Mesodermal cell (in vitro differentiated cells): ENCODE measurements around the gene ARHGAP20.

Experiments used
- H3K27ac ChIP-seq: 2 replicates; pipeline ENCODE4 v1.7.0; 2013; ENCODE audit warnings: mild to moderate bottlenecking, low read depth, low read length, moderate library complexity; ENCODE audit not compliant: severe bottlenecking
- H3K36me3 ChIP-seq: 2 replicates; pipeline ENCODE4 v1.7.1; 2013; ENCODE audit warnings: mild to moderate bottlenecking, low read length, moderate library complexity; ENCODE audit not compliant: control insufficient read depth, insufficient read depth
- H3K4me1 ChIP-seq: one replicate; pipeline ENCODE4 v1.7.1; 2013; ENCODE audit warnings: mild to moderate bottlenecking, low read length; ENCODE audit not compliant: insufficient read depth, control insufficient read depth, poor library complexity, severe bottlenecking
- H3K4me3 ChIP-seq: 2 replicates; pipeline ENCODE4 v1.7.0; 2013; ENCODE audit warnings: low read length, control low read depth, mild to moderate bottlenecking; ENCODE audit not compliant: insufficient read depth, poor library complexity, severe bottlenecking; ENCODE audit errors: extremely low read depth
- H3K9me3 ChIP-seq: 2 replicates; pipeline ENCODE4 v1.7.1; 2013; ENCODE audit warnings: mild to moderate bottlenecking, low read length, moderate library complexity; ENCODE audit not compliant: control insufficient read depth
- WGBS, 2 experiments: methylation state at CpG; one replicate each; pipeline ENCODE4 v1.1.5; 2013; ENCODE audit warnings: missing lambda C conversion rate in 2 of 2; ENCODE audit not compliant: insufficient coverage in 2 of 2; 5-methylcytosine and 5-hydroxymethylcytosine counted together

The ARHGAP20 gene

DNA sequence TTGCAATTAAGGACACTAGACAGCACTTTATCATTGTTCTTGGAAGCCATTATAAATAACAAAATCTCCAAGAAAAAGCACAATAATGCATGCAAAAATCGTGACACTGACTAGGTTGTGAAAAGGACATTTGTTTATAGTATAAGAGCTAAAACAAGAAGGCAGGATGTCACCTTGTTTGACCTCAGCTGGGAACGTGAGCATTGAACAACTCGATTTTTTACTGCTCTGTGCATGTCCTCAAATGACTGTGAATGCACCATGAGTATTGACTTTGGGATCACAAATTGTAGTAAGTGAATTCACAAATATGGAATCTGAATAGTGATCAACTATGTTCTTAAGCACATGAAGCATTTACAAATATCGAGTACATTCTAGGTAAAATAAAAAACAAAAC is 35.3 kb upstream of the ARHGAP20 start:
- no peak overlapping the region for H3K4me3 ChIP-seq

DNA sequence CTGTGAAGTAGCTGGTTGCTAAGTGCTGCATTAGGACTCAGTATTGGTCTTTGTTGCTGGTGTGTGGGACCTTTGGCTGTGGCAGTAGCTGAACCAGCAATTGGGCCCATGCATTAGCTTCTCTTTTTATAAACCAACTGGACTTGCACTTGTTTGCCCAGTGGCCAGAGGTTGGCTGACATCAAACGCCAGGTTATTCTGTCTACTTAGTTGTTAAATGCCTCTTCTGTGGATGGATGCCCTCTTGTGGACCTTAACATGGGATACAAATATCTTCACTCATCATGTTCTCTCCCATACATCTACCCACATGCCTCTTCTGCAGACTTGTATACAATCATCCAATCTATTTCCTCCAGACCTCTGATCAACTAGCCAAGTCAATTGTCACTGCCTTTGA is 26.4 kb upstream of the ARHGAP20 start:
- Histone ChIP-seq H3K4me1 (no peaks in the 10 kb centered on the region), H3K4me3 (no peak overlapping the region), H3K36me3 (no peaks in the 10 kb centered on the region), H3K9me3 (no peaks in the 10 kb centered on the region), H3K27ac (no peak overlapping the region)
- 83% methylated on average over 1 of the region's 1 CpG; no CpG with 5 or more reads in 1 of the 2 experiments for WGBS, 2 experiments

More for the DNA sequence above, 35.3 kb upstream of the ARHGAP20 start:
- Histone ChIP-seq H3K27ac (no peak overlapping the region), H3K9me3 (no peaks in the 10 kb centered on the region), H3K4me1 (no peaks in the 10 kb centered on the region), H3K36me3 (no peaks in the 10 kb centered on the region)
- 78 to 87% methylated on average over 2 to 3 of the region's 4 CpGs for WGBS, 2 experiments

DNA sequence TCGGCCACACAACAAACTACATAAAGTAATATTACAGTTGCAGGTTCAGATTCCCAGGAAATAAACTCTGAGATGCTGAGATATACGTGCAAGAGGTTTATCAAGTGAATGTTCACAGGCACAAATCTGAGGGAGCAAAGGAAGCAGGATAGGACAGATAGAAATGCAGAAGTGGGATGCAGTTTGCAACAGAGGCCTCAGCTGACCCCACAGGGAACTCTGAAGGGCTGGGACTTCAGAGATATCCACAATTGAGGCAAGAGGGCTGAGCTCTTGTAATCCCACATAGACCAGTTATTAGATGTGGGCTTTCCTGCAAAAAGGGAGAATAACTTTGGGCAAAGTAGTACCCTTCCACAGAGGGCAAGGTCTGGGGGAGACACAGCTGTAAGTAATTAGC is 25.4 kb upstream of the ARHGAP20 start:
- 55 to 100% methylated on average over 1 to 2 of the region's 2 CpGs for WGBS, 2 experiments
- Histone ChIP-seq H3K4me1 (no peaks in the 10 kb centered on the region), H3K4me3 (no peak overlapping the region), H3K27ac (no peak overlapping the region), H3K36me3 (no peaks in the 10 kb centered on the region), H3K9me3 (no peaks in the 10 kb centered on the region)

DNA sequence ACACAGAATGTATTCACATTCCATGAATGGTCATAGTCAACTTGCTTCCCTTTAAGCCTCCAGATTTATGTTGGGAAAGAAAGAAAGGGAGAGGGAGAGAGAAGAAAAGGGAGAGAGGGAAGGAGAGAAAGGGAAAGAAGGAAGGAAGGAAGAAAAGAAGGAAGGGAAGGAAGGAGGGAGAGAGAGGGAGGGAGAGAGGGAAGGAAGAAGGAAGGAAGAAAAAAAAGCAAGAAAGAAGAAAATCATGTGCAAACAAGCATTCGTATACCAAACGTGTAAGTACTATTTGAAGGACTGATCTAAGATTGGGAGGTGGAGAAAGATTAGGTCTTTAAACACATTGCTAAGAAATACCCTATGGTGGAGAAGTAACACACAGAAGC is 23.9 kb upstream of the ARHGAP20 start:
- 82% methylated on average over 2 of the region's 2 CpGs; no CpG with 5 or more reads in 1 of the 2 experiments for WGBS, 2 experiments
- Histone ChIP-seq H3K4me1 (no peaks in the 10 kb centered on the region), H3K9me3 (no peaks in the 10 kb centered on the region), H3K36me3 (no peaks in the 10 kb centered on the region), H3K4me3 (no peak overlapping the region), H3K27ac (no peak overlapping the region)

DNA sequence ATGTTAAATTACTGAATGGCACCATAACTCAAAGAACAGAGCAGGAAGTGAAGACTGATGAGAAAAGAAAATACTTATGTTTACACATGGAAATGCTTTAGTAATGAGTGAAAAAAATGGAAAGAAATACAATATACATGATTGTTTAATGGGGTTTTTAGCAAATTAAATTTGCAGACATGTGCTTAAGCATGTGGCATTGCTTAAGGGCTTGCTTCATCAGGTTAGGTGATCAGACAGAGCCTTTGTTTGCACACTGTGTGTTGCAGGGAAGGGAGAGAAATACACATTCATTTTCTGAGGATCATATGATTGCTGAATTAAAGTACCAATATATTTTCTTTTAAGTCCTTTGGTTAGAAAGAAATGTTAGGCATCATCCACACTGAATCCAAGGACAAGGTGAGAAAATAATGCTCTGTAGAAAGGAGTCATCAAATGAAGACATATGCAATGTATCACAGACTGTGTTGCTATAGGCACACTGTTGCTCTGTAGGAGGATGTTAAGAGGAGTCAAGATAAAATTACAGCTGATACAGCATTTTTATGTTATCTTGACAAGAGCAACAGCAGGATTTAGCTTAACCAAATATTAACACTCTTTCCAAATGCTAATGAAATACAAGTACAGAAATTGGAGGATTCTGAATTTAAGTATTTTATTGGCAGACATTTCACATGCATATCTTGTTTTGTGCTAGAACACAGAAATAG is 23.4 kb upstream of the ARHGAP20 start:
- H3K4me1 ChIP-seq: no peaks in the 10 kb centered on the region
- H3K36me3 ChIP-seq: no peaks in the 10 kb centered on the region
- no peak overlapping the region for H3K4me3 ChIP-seq
- no peak overlapping the region for H3K27ac ChIP-seq
- H3K9me3 ChIP-seq: no peaks in the 10 kb centered on the region

DNA sequence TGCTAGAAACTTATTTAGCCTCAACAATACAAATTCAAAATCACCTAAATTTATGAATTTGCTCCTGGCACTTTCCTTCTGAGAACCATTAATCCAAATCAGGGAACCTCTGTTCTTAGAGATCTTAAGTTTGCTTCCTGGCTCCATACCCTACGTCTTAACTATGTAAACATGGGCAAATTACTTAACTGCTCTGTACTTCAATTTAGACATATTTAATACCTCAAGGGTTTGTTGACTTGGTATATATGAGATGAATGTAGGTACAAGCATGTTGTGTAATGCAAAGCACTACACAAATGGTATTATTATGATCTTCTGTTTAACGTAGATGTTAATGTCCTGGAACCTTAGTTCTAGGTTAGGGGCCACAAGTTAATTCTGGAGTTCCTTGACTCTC is 22.6 kb upstream of the ARHGAP20 start:
- Histone ChIP-seq H3K9me3 (no peaks in the 10 kb centered on the region), H3K4me1 (no peaks in the 10 kb centered on the region), H3K4me3 (no peak overlapping the region), H3K27ac (no peak overlapping the region), H3K36me3 (no peaks in the 10 kb centered on the region)
- WGBS, 2 experiments: 90% methylated on average over 2 of the region's 2 CpGs; no CpG with 5 or more reads in 1 of the 2 experiments

DNA sequence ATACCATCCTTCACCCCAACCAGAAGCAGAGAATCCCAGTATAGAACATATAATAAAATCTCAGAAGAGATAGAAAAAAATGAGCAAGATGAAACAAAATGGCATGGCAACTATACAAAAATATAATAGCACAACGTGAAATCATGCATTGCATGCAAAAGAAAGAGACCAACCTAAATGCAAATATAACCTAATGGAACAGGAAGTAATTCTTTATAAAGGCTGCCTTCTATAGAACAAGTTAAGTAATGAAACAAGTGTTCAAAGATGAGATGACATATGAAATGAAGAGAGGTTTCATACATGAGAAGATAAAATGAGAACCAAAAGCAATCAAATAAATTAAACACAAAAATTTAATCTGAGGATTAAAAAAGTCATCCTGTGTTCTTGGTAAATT is 18.5 kb upstream of the ARHGAP20 start:
- H3K9me3 ChIP-seq: no peaks in the 10 kb centered on the region
- WGBS, 2 experiments: no CpG with 5 or more reads among the region's 1 CpG
- no peak overlapping the region for H3K4me3 ChIP-seq
- H3K27ac ChIP-seq: no peak overlapping the region
- H3K36me3 ChIP-seq: no peaks in the 10 kb centered on the region
- H3K4me1 ChIP-seq: no peaks in the 10 kb centered on the region

DNA sequence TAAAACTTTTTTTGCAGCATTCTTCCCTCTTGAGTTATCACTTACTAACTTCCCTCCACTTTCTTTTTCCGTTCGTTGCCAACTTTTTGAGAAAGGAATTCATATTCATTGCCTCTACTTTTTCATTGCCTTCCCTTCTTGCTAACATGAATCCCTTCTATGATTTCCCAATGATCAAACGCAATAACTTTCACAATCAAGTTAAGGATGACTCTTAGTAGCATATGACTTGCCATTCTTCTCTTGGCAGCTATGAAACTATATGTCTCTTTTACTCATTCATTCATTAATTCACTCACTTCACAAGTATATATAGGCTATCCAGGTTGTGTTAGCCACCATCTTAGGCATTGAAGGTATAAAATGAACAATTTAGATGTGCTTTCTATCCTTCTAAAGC is 16.6 kb upstream of the ARHGAP20 start:
- WGBS, 2 experiments: 85 to 86% methylated on average over 2 to 3 of the region's 3 CpGs
- Histone ChIP-seq H3K4me1 (no peaks in the 10 kb centered on the region), H3K9me3 (no peaks in the 10 kb centered on the region), H3K27ac (no peak overlapping the region), H3K36me3 (no peaks in the 10 kb centered on the region), H3K4me3 (no peak overlapping the region)

DNA sequence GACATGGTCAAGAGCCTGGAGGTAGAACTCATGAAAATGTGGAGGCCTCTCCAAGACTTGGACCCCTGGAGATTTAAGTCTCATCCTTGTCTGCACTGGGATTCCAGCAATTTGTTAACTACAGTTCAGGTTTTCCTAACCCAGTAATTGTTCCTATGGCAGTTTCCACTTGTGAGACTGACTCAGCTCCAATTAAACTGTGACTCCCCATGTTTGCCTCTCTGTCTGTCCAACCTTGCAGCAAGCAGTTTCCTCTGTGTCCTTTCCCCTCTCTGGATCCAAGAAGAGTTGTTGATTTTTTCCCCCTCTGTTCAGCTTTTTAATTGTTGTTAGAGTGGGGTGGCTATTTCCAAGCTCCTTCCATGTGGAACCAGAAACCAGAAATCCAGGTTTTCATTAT is 16.2 kb upstream of the ARHGAP20 start:
- no peaks in the 10 kb centered on the region for H3K9me3 ChIP-seq
- H3K36me3 ChIP-seq: no peaks in the 10 kb centered on the region
- no peak overlapping the region for H3K4me3 ChIP-seq
- H3K4me1 ChIP-seq: no peaks in the 10 kb centered on the region
- H3K27ac ChIP-seq: no peak overlapping the region

DNA sequence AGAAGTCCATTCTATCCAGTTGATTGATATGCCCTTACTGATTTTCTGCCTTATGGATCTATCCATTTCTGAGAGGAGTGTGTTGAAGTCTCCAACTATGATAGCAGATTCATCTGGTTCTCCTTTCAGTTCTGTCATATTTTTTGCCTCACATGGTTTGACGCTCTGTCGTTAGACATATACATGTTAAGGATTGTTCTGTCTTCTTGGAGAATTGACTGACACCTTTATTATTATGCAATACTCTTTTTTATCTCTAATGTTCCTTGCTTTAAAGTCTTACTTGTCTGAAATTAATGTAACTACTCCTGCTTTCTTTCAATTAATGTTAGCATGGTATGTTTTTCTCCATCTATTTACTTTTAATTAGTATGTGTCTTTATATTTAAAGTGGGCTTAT is 12.1 kb upstream of the ARHGAP20 start:
- WGBS, 2 experiments: no CpG with 5 or more reads among the region's 2 CpGs

DNA sequence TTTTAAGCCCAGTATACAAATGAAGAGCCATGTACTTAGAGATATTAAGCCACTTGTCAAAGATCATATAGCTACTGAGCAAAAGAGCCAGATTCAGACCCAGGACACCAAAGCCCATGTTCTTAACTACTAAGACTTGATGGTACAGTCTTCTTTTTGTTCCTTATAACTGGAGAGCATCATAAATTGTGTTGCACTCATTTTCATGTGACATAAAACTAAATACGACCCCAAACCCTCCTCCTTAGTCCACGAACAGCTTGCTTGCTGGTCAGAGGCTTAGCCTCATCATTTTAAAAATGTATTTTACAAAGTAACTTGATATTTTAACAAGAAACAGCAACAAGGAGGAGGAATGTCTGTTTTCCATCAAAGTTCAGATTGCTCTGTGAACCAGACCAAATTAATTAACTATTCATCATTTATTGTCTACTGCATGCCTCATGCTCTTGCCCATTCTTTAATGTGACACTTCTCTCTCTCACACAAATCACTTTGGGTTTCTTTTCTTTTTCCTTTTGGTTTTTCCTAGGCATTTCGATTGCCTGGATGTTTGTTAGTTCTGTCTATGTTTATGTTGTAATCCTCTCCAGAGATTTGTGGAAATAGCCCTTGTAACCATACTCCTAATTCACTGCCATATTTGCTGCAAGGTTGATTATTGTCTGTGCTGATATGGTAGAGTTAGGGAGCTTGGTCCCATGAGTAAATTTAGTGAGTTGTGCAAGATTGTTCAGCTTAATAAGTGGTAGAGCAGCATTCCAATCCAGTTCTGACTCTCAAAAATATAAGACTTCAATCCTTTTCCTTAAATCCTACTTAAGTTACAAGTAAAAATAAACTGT is 8.4 kb upstream of the ARHGAP20 start:
- Histone ChIP-seq H3K4me3 (no peak overlapping the region), H3K27ac (no peak overlapping the region), H3K36me3 (no peaks in the 10 kb centered on the region), H3K9me3 (no peaks in the 10 kb centered on the region), H3K4me1 (peaks cover 5% of the 10 kb centered on the region)
- 83% methylated on average over 1 of the region's 3 CpGs; no CpG with 5 or more reads in 1 of the 2 experiments for WGBS, 2 experiments

More for the DNA sequence above, 12.1 kb upstream of the ARHGAP20 start:
- no peak overlapping the region for H3K4me3 ChIP-seq
- H3K36me3 ChIP-seq: no peaks in the 10 kb centered on the region
- no peak overlapping the region for H3K27ac ChIP-seq
- no peaks in the 10 kb centered on the region for H3K4me1 ChIP-seq
- no peaks in the 10 kb centered on the region for H3K9me3 ChIP-seq
